Ramos (cell line): ENCODE results near the gene CD28.

Source experiments
- in situ Hi-C: fragments of 300-500 bp; cut with MboI; formaldehyde crosslinking; loops from one replicate; pipeline ENCODE4 v1.14.3; 2022; ENCODE audit warnings: low sequenced_read_pairs; ENCODE audit not compliant: unreplicated experiment

CD28 gene

GRCh38 chr2:203740871-203741281, 34.4 kb downstream of the CD28 start:
- in situ Hi-C loops: no loop called here

- in situ Hi-C loops: no loop called here
These were observed 35.1 kb downstream of the CD28 start for GRCh38 chr2:203741566-203741965.

GRCh38 chr2:203743441-203743981, 37.1 kb downstream of the CD28 start:
- in situ Hi-C loops: no loop called here

GRCh38 chr2:203744091-203744490, 37.7 kb downstream of the CD28 start:
- in situ Hi-C loops: no loop called here

- in situ Hi-C loops: no loop called here
These were observed 38.8 kb downstream of the CD28 start for GRCh38 chr2:203745267-203745666.

GRCh38 chr2:203748331-203749126, 42.1 kb downstream of the CD28 start:
- in situ Hi-C loops: no loop called here

- in situ Hi-C loops: no loop called here
These were observed 44.1 kb downstream of the CD28 start for GRCh38 chr2:203750346-203751068.

GRCh38 chr2:203751685-203752271, 45.3 kb downstream of the CD28 start:
- in situ Hi-C loops: no loop called here

- in situ Hi-C loops: no loop called here
These were observed 49.7 kb downstream of the CD28 start for GRCh38 chr2:203756161-203756560.

GRCh38 chr2:203758841-203759689, 52.6 kb downstream of the CD28 start:
- in situ Hi-C loops: no loop called here

GRCh38 chr2:203759690-203760365, 53.4 kb downstream of the CD28 start:
- in situ Hi-C loops: no loop called here

- in situ Hi-C loops: no loop called here
These were observed 54.7 kb downstream of the CD28 start for GRCh38 chr2:203761121-203761520.

GRCh38 chr2:203763241-203763937, 57.0 kb downstream of the CD28 start:
- in situ Hi-C loops: no loop called here

- in situ Hi-C loops: no loop called here
These were observed 57.7 kb downstream of the CD28 start for GRCh38 chr2:203763938-203764664.

- in situ Hi-C loops: no loop called here
These were observed 66.2 kb downstream of the CD28 start for GRCh38 chr2:203772456-203773165.

- in situ Hi-C loops: no loop called here
These were observed 68.3 kb downstream of the CD28 start for GRCh38 chr2:203774760-203775159.

- in situ Hi-C loops: no loop called here
These were observed 69.2 kb downstream of the CD28 start for GRCh38 chr2:203775684-203776083.

GRCh38 chr2:203777030-203777429, 70.6 kb downstream of the CD28 start:
- in situ Hi-C loops: no loop called here
